Coronary artery (tissue), 2 donors: ENCODE measurements around the gene TCF7.
"Not testable (repeated sequence)": the region's sequence is repeated elsewhere in the genome, so short reads cannot be mapped to it uniquely, and the experiment has no call there.

Experiments used
- DNase-seq: peaks from one replicate; pipeline ENCODE4 v3.0.0-alpha.2; 2017; ENCODE audit warnings: low spot score
- H3K27ac ChIP-seq, 2 donors: fragments of 200-600 bp; sonication (generic); one replicate each; pipeline ENCODE4 v1.5.1; 2016 to 2019
- H3K4me3 ChIP-seq: fragments of 200-600 bp; sonication (generic); 2 replicates; pipeline ENCODE4 v1.5.1; 2016; ENCODE audit warnings: mild to moderate bottlenecking, moderate library complexity
- CTCF ChIP-seq: fragments of 200-600 bp; sonication (generic); IDR thresholded peaks from one replicate; pipeline ENCODE4 v1.5.1; 2019; ENCODE audit warnings: antibody characterized with exemption

TCF7 gene

GRCh38 chr5:134146651-134147518 is 32.4 kb downstream of the TCF7 start:
- H3K4me3 ChIP-seq = no peak overlapping the region
- DNase-seq = no peak
- no peak for TF ChIP-seq CTCF

DNA sequence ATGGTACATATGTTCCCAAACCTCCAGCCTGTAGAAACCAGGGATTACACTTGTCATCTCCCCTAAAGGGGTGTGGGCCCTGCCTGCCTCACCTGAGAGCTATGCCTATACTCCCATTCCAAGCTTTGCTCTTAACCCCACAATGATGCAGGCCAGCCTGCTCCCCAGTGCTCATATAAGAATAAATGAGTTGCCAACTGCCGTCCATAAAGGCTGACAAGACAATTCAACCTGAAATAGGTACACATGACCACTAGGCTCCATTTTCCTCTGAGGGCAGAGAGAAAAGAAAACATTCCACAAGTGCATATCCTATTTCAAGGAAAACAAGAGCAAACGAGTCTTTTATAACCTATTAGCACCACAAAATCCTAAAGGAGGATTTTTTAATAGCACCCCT is 33.8 kb downstream of the TCF7 start:
- H3K4me3 ChIP-seq = no peak overlapping the region
- H3K27ac ChIP-seq = no peak overlapping the region
- no peak for TF ChIP-seq CTCF
- no peak for DNase-seq

More at GRCh38 chr5:134146651-134147518, 32.4 kb downstream of the TCF7 start:
- H3K27ac ChIP-seq = no peak overlapping the region

- Histone ChIP-seq H3K27ac (no peak overlapping the region), H3K4me3 (no peak overlapping the region)
- DNase-seq = no peak
- TF ChIP-seq CTCF = no peak
Observed at GRCh38 chr5:134148986-134149539, 34.6 kb downstream of the TCF7 start.

- DNase-seq = no peak
- no peak for TF ChIP-seq CTCF
- Histone ChIP-seq H3K27ac (no peak overlapping the region), H3K4me3 (no peak overlapping the region)
Observed at GRCh38 chr5:134149571-134150303, 35.3 kb downstream of the TCF7 start.

DNA sequence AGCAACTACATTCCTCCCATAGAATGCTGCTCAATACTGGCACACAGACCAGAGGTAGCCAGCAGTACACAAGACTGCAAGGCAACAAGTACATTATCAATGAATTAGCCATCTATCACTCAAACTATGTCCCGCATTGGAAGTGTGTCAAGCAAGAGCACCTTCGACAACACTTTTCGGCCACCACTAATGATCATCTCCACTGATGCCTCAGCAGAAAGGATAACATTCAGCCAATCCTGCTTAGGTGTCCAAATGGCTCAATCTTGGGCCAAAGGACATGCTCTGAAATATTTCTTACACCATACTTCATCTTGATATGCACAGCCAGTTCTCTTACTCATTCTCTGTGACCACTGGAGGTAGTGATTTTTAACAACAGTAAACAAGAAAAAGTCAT is 37.2 kb downstream of the TCF7 start:
- no peak for TF ChIP-seq CTCF
- Histone ChIP-seq H3K27ac (no peak overlapping the region), H3K4me3 (no peak overlapping the region)
- no peak for DNase-seq

DNA sequence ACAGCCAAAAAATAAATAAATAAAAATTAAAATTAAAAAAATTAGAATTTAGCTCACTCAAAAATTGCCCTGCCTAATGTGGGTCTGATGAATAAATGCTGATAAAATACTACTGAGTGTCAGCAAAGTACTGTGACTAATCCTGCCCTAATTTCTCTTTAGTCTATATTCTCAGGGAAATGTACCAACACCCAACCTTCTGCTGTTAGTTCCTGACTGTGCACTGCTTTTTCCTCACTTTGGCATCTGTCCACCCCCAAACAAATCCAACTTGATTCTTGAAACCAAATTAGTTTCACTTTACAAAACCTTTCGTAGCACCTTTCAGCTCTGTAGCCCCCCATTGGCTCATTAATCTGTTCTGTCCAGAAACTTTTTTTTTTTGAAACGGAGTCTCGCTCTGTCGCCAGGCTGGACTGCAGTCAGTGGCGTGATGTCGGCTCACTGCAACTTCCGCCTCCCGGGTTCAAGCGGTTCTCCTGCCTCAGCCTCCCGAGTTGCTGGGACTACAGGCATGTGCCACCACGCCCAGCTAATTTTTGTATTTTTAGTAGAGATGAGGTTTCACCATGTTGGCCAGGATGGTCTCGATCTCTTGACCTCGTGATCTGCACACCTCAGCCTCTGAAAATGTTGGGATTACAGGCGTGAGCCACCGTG is 37.8 kb downstream of the TCF7 start:
- DNase-seq, H3K4me3 ChIP-seq, H3K27ac ChIP-seq: not testable (repeated sequence)

- DNase-seq = no peak
- no peak for TF ChIP-seq CTCF
- no peak overlapping the region for H3K4me3 ChIP-seq
- no peak overlapping the region for H3K27ac ChIP-seq
Observed at GRCh38 chr5:134153241-134153640, 38.8 kb downstream of the TCF7 start.
